22Rv1 (cell line): ENCODE results near the gene GNAL.

ENCODE experiments used
- CTCF ChIP-seq: fragments of 450-650 bp; IDR thresholded peaks from 2 replicates; pipeline ENCODE4 v1.5.1; 2017; ENCODE audit warnings: mild to moderate bottlenecking
- ZFX ChIP-seq: fragments of 450-650 bp; IDR thresholded peaks from 2 replicates; pipeline ENCODE4 v1.6.1; 2017; ENCODE audit warnings: antibody characterized with exemption, borderline replicate concordance

- TF ChIP-seq CTCF (no peak), ZFX (no peak)
Observed at GRCh38 chr18:11669948-11670275, 19.2 kb upstream of the GNAL start.
